Endothelial cell (in vitro differentiated cells): ENCODE data around the gene EFTUD2. TPM values are rescaled to one million over a fixed set of nuclear protein-coding genes. Genes with fewer than 3 reads are reported as not detected.
"Not testable (repeated sequence)": the region's sequence is repeated elsewhere in the genome, so short reads cannot be mapped to it uniquely, and the experiment has no call there.

Source experiments
- DNase-seq: peaks from one replicate; pipeline ENCODE4 v3.0.0; 2021; ENCODE audit warnings: low spot score
- H3K27ac Mint-ChIP-seq: one replicate; pipeline ENCODE4 v1.8.0; 2021; ENCODE audit warnings: mixed read lengths, inconsistent platforms; ENCODE audit not compliant: unreplicated experiment
- H3K27me3 Mint-ChIP-seq: one replicate; pipeline ENCODE4 v1.8.0; 2021; ENCODE audit warnings: mild to moderate bottlenecking, moderate library complexity, mixed read lengths, inconsistent platforms; ENCODE audit not compliant: unreplicated experiment
- H3K36me3 Mint-ChIP-seq: one replicate; pipeline ENCODE4 v1.8.0; 2021; ENCODE audit warnings: mild to moderate bottlenecking, low read depth, mixed read lengths, inconsistent platforms; ENCODE audit not compliant: unreplicated experiment
- H3K4me1 Mint-ChIP-seq: one replicate; pipeline ENCODE4 v1.8.0; 2021; ENCODE audit warnings: mild to moderate bottlenecking, mixed read lengths, inconsistent platforms; ENCODE audit not compliant: unreplicated experiment
- H3K4me3 Mint-ChIP-seq: one replicate; pipeline ENCODE4 v1.8.0; 2021; ENCODE audit warnings: mild to moderate bottlenecking, mixed read lengths, inconsistent platforms; ENCODE audit not compliant: unreplicated experiment
- H3K9me3 Mint-ChIP-seq: one replicate; pipeline ENCODE4 v1.8.0; 2021; ENCODE audit warnings: mixed read lengths, inconsistent platforms; ENCODE audit not compliant: unreplicated experiment
- CTCF ChIP-seq: fragments of 200-600 bp; sonication (generic); IDR thresholded peaks from one replicate; pipeline ENCODE4 v1.5.0; 2021; ENCODE audit warnings: antibody characterized with exemption; ENCODE audit not compliant: unreplicated experiment
- total RNA-seq: library from RNA; stranded (reverse); fragmentation: NEBNext Ultra II Directional; extraction: Animal tissue kit (Norgen Biotek cat#: 25700); gene quantifications from one replicate; pipeline ENCODE4 v1.2.1, GENCODE V29; 2021; ENCODE audit not compliant: unreplicated experiment

EFTUD2 gene
- total RNA-seq, 1 donor from 2014 or later: 154 TPM

GRCh38 chr17:44828919-44829522 lies 70.2 kb downstream of the EFTUD2 start:
- Mint-ChIP-seq H3K9me3 (no peaks in the 10 kb centered on the region), H3K27me3 (peaks cover 4% of the 10 kb centered on the region), H3K4me3 (peak overlapping the region; percentile 98), H3K4me1 (peaks cover 6% of the 10 kb centered on the region), H3K36me3 (no peaks in the 10 kb centered on the region), H3K27ac (peak overlapping the region; percentile 85)
- no peak for DNase-seq
- no peak for TF ChIP-seq CTCF

- H3K36me3 Mint-ChIP-seq: no peaks in the 10 kb centered on the region
- H3K4me3 Mint-ChIP-seq: no peak overlapping the region
- no peaks in the 10 kb centered on the region for H3K9me3 Mint-ChIP-seq
- H3K4me1 Mint-ChIP-seq: peaks cover 6% of the 10 kb centered on the region
- TF ChIP-seq CTCF: no peak
- peaks cover 4% of the 10 kb centered on the region for H3K27me3 Mint-ChIP-seq
- DNase-seq: no peak
- no peak overlapping the region for H3K27ac Mint-ChIP-seq
Measured at GRCh38 chr17:44827863-44828262, 71.4 kb downstream of the EFTUD2 start.

- Mint-ChIP-seq H3K27ac (no peak overlapping the region), H3K4me3 (no peak overlapping the region), H3K27me3 (peaks cover 4% of the 10 kb centered on the region), H3K36me3 (no peaks in the 10 kb centered on the region), H3K9me3 (no peaks in the 10 kb centered on the region), H3K4me1 (peaks cover 6% of the 10 kb centered on the region)
- no peak for TF ChIP-seq CTCF
- DNase-seq: no peak
Measured at GRCh38 chr17:44826123-44826790, 73.0 kb downstream of the EFTUD2 start.

- DNase-seq, H3K9me3 Mint-ChIP-seq, H3K36me3 Mint-ChIP-seq, H3K4me3 Mint-ChIP-seq, H3K27me3 Mint-ChIP-seq, H3K4me1 Mint-ChIP-seq, H3K27ac Mint-ChIP-seq: not testable (repeated sequence)
Measured at GRCh38 chr17:44825236-44825635, 74.0 kb downstream of the EFTUD2 start.

GRCh38 chr17:44820631-44821212 lies 78.5 kb downstream of the EFTUD2 start:
- Mint-ChIP-seq H3K4me3 (no peak overlapping the region), H3K27me3 (no peaks in the 10 kb centered on the region), H3K4me1 (no peaks in the 10 kb centered on the region), H3K9me3 (no peaks in the 10 kb centered on the region), H3K36me3 (no peaks in the 10 kb centered on the region), H3K27ac (no peak overlapping the region)
- no peak for DNase-seq
- no peak for TF ChIP-seq CTCF

GRCh38 chr17:44818508-44818907 lies 80.7 kb downstream of the EFTUD2 start:
- H3K27me3 Mint-ChIP-seq, H3K27ac Mint-ChIP-seq, H3K36me3 Mint-ChIP-seq, DNase-seq, H3K4me3 Mint-ChIP-seq, H3K4me1 Mint-ChIP-seq, H3K9me3 Mint-ChIP-seq: not testable (repeated sequence)
